Testis (tissue), 3 donors: Measurements from ENCODE around the gene ZBTB20. TPM values are rescaled to one million over a fixed set of nuclear protein-coding genes. Genes with fewer than 3 reads are reported as not detected.

Source experiments
- DNase-seq: peaks from one replicate; pipeline ENCODE4 v3.0.0-alpha.2; 2019
- H3K27ac ChIP-seq, 2 donors: fragments of 200-600 bp; sonication (generic); one replicate each; pipeline ENCODE4 v1.5.1; 2019
- H3K27me3 ChIP-seq: fragments of 200-600 bp; sonication (generic); one replicate; pipeline ENCODE4 v1.5.1; 2019
- H3K36me3 ChIP-seq: fragments of 200-600 bp; sonication (generic); one replicate; pipeline ENCODE4 v1.5.1; 2017; ENCODE audit warnings: low read depth; ENCODE audit errors: missing control alignments
- H3K4me1 ChIP-seq: fragments of 200-600 bp; sonication (generic); one replicate; pipeline ENCODE4 v1.5.1; 2019
- H3K4me3 ChIP-seq, 2 donors: fragments of 200-600 bp; sonication (generic); one replicate each; pipeline ENCODE4 v1.5.1; 2017 to 2019
- H3K9me3 ChIP-seq: fragments of 200-600 bp; sonication (generic); one replicate; pipeline ENCODE4 v1.5.1; 2017
- CTCF ChIP-seq, 3 experiments: fragments of 450-650 bp in 2 of 3; fragments of 200-600 bp in 1 of 3; sonication (generic) in 1 of 3; IDR thresholded peaks; one replicate each; pipeline ENCODE4 v1.5.1; 2016 to 2019; ENCODE audit warnings: antibody characterized with exemption in 3 of 3, mild to moderate bottlenecking in 2 of 3, moderate library complexity in 1 of 3
- POLR2A ChIP-seq: fragments of 450-650 bp; IDR thresholded peaks from one replicate; pipeline ENCODE4 v1.6.1; 2017; ENCODE audit warnings: antibody characterized with exemption, mild to moderate bottlenecking, moderate library complexity
- WGBS, 2 donors: methylation state at CpG; one replicate each; pipeline ENCODE4 v1.1.5; 2018; 5-methylcytosine and 5-hydroxymethylcytosine counted together
- intact Hi-C: fragments of 100-400 bp; cut with DNase I; formaldehyde crosslinking; loops from one replicate; pipeline ENCODE4 v1.15.1; 2023; ENCODE audit warnings: low total_unique reads
- polyA plus RNA-seq: library from polyadenylated mRNA; stranded (reverse); fragments of 350-450 nt; fragmentation: Illumina TruSeq; extraction: RNeasy Lipid Tissue Mini Kit (QIAGEN cat#74804); gene quantifications from one replicate; pipeline ENCODE4 v1.2.3, GENCODE V29; 2014; ENCODE audit warnings: low read depth, low replicate concordance; ENCODE audit not compliant: insufficient read depth
- total RNA-seq, 2 donors: library from RNA; depleted of rRNA; stranded (reverse); fragments of >200 nt; gene quantifications; one replicate each; pipeline ENCODE4 v1.2.3, GENCODE V29; 2016

The ZBTB20 gene
- total and polyA plus RNA-seq, 3 donors from 2014 or later = 36.8 to 179 (median 126) TPM

DNA sequence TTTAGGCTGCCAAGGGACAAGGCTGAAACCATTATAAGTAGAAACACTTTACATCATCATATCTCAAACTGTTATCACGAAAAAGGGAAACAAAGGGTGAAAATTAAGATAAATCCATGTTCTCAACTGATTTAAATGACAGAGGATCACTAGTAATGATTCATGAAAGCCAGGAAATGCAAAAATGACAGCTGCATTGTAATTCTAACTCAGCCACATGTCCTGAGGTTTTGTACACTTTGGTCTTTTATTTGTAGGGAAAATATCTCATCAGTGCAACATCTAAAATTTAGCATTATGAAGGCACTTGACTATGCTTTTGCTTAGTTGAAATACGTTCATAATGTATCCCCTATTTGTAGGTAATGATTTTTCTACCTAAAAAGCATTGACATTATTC, 473.6 kb downstream of the ZBTB20 start:
- Histone ChIP-seq H3K27ac (no peak overlapping the region), H3K9me3 (no peaks in the 10 kb centered on the region), H3K4me1 (no peaks in the 10 kb centered on the region), H3K27me3 (no peaks in the 10 kb centered on the region), H3K4me3 (no peak overlapping the region), H3K36me3 (no peaks in the 10 kb centered on the region)
- TF ChIP-seq POLR2A (no peak), CTCF (IDR thresholded peaks at IDR 0.05) (no peak)
- intact Hi-C loops = no loop called here
- WGBS, 2 donors = 74 to 76% methylated on average over 2 of the region's 2 CpGs
- DNase-seq = no peak

DNA sequence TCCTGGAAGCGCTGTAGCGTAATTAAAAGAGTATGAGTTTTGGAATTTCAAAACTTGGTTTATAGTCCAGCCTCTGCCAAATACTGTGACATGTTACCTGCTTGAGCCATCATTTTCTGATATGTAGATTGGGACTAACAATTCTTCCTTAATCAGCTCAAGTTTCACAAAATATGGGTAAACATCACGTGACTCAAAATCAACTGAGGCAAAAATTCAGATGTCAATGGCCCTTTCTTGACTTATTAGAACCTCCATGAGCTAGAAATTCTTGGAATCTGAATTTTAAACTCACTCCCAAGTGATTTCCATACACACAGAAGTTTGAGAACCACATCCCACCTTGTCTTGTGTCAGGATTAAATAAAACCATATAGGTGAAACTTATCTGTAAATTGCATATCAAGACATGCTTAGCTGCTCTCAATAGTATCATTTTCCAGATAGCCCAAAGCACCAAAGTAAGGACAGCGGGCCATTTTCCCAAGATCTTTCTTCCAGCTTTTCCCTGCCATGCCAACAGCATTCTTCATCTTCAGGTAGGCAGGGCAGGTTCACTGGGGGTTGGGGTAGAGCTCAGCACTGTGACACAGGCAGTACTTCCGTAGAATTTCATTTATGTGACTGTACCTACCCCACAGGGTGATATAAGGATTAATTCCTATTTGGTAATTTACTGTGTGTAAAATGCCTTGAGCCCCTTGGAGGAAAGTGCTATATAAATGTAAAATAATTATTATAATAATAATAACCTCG, 474.2 kb downstream of the ZBTB20 start:
- no peak overlapping the region for H3K27ac ChIP-seq
- H3K27me3 ChIP-seq = no peaks in the 10 kb centered on the region
- no peak for TF ChIP-seq POLR2A
- H3K4me3 ChIP-seq = no peak overlapping the region
- no peaks in the 10 kb centered on the region for H3K9me3 ChIP-seq
- no peak for DNase-seq
- intact Hi-C loops = no loop called here
- no peaks in the 10 kb centered on the region for H3K4me1 ChIP-seq
- H3K36me3 ChIP-seq = no peaks in the 10 kb centered on the region
- 89% methylated on average over 6 of the region's 6 CpGs for WGBS, 2 donors

- H3K27ac ChIP-seq = no peak overlapping the region
- intact Hi-C loops = no loop called here
- DNase-seq = no peak
- no peaks in the 10 kb centered on the region for H3K4me1 ChIP-seq
- H3K4me3 ChIP-seq = no peak overlapping the region
- no peaks in the 10 kb centered on the region for H3K27me3 ChIP-seq
- H3K36me3 ChIP-seq = no peaks in the 10 kb centered on the region
- no peaks in the 10 kb centered on the region for H3K9me3 ChIP-seq
- 87 to 93% methylated on average over 4 of the region's 4 CpGs for WGBS, 2 donors
- TF ChIP-seq POLR2A (no peak), CTCF (IDR thresholded peaks at IDR 0.05) (no peak)
Measured at GRCh38 chr3:114671741-114672510, 475.2 kb downstream of the ZBTB20 start.

- intact Hi-C loops = no loop called here
- Histone ChIP-seq H3K4me1 (no peaks in the 10 kb centered on the region), H3K9me3 (no peaks in the 10 kb centered on the region), H3K27me3 (no peaks in the 10 kb centered on the region), H3K4me3 (no peak overlapping the region), H3K27ac (no peak overlapping the region), H3K36me3 (no peaks in the 10 kb centered on the region)
- TF ChIP-seq POLR2A (no peak), CTCF (IDR thresholded peaks at IDR 0.05) (no peak)
- no peak for DNase-seq
- 90 to 98% methylated on average over 1 of the region's 1 CpG for WGBS, 2 donors
Measured at GRCh38 chr3:114669614-114670013, 477.5 kb downstream of the ZBTB20 start.

DNA sequence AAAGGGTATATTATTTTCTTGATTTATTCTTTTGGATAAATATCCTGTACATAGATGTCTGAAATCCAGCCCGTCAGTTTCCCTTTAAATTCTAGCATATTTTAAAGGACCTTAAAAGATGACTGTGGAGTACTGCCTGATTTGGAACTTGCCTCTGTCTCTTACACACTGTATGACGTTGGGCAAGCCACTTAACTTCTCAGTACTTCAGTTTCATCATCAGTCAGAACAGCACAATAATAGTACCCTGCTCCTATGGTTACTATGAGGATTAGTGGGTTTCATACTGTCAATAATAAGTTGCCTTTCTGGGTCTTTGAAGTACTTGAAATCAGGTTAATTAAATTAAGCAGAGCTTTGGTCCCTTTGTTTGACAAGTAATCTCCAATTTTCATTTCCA, 479.0 kb downstream of the ZBTB20 start:
- Histone ChIP-seq H3K36me3 (no peaks in the 10 kb centered on the region), H3K4me3 (no peak overlapping the region), H3K27ac (no peak overlapping the region), H3K9me3 (no peaks in the 10 kb centered on the region), H3K4me1 (no peaks in the 10 kb centered on the region), H3K27me3 (no peaks in the 10 kb centered on the region)
- intact Hi-C loops = no loop called here
- TF ChIP-seq POLR2A (no peak), CTCF (IDR thresholded peaks at IDR 0.05) (no peak)
- no peak for DNase-seq
- WGBS, 2 donors = 71 to 81% methylated on average over 2 of the region's 2 CpGs
